ENCODE results near the gene RABEP2.
"Not testable (repeated sequence)": the region's sequence is repeated elsewhere in the genome, so short reads cannot be mapped to it uniquely, and the experiment has no call there.

Gene RABEP2

DNA sequence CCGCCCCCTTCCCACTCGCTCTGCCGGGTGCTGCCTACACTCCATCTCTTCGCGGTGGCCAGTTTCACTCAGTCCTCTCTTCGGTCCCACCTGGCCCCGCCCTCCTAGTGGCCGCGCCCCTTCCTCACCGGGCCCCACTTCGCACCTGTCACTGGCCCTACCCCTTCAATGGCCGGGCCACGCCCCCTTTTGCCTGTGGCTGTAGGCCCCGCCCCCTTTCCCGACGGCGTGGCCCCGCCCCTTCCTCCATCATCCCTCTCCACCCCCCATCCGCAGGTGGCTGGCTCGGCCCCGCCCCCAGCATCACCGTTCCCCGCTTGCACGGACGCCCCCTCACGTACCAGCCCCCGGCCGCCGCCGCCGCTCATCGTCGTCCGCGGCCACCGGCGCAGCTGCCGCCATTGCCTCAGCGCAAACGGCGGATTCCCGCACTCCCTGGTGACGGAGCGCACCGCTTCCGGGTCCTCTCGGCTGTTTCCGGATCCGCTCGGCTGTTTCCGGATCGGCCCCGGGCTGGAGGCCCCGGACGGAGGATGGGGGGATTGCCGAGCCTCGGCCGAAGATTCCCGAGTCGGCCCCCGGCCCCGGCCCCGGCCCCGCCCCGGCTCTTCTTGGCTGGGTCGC lies at the start of gene RABEP2:
Gene RABEP2 (minus strand): TSS at position 477 of the 624 bp plus-strand sequence. CDS start 75 bp downstream, at position 402.
- peak; percentile 96 for DNase-seq

GRCh38 chr16:28974437-28975157 lies 49.6 kb upstream of the RABEP2 start, which contains the start of gene SPNS1:
TSS of gene SPNS1 (plus strand) at chr16:28974778. CDS start at chr16:28975152, 374 bp downstream.
- peak; percentile 95 for DNase-seq

- peak; percentile 53 for DNase-seq
Measured at GRCh38 chr16:28974007-28974436, 49.0 kb upstream of the RABEP2 start.

DNA sequence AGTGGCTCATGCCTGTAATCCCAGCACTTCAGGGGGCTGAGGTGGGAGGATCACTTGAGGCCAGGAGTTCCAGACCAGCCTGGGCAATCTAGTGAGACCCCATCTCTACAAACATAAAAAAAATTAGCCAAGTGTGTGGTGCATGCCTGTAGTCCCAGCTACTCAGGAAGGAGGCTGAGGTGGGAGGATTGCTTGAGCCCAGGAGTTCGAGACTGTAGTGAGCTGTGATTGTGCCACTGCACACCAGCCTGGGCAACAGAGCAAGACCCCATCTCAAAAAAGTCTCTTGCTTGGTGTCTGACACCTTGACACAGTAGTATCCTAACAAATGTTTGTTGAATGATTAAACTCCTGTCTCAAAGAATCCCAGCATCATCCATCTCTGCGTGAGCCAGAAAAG lies 44.7 kb upstream of the RABEP2 start:
- DNase-seq, result not testable (repeated sequence)

DNA sequence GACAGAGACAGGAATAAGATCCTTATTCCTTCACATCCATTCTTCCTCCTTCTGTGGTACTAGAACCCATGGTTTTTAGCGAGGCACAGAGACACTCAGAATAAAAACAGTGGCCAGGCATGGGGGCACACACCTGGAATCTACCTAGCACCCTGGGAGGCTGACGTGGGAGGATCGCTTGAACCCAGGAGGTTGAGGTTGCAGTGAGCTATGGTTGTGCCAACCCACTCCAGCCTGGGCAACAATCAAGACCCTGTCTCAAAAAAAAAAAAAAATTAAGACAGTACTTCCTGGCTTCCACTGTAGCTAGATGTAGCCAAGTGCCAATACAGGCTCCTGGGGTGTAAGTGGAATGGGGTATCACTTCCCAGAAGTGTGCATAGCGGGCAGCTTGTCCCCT lies 42.1 kb upstream of the RABEP2 start:
- DNase-seq, result no peak

DNA sequence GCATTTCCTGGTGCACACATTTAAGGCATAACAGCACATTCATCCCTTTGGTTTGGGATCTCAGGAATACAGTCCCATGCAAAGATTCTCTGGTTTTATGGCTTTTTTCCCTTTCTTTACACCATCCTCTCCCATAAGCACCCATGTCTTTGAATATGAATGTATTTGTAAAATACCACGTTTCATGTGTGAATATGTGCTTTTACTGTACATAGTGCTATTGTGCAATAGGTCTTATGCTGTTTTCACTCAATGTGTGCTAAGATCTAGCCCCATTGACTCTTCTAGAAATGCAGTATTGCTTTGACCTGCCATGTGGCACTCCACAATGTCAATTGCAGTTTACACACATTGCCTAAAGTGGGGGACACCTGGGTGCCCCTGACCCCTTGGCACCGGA lies 39.5 kb upstream of the RABEP2 start:
- DNase-seq, result no peak

GRCh38 chr16:28964072-28964471 lies 39.0 kb upstream of the RABEP2 start:
- DNase-seq, result no peak

GRCh38 chr16:28958836-28959235 lies 33.8 kb upstream of the RABEP2 start:
- no peak for DNase-seq

GRCh38 chr16:28958216-28958615 lies 33.2 kb upstream of the RABEP2 start:
- DNase-seq, result no peak

GRCh38 chr16:28951410-28951943 lies 26.4 kb upstream of the RABEP2 start:
- DNase-seq, result no peak

DNA sequence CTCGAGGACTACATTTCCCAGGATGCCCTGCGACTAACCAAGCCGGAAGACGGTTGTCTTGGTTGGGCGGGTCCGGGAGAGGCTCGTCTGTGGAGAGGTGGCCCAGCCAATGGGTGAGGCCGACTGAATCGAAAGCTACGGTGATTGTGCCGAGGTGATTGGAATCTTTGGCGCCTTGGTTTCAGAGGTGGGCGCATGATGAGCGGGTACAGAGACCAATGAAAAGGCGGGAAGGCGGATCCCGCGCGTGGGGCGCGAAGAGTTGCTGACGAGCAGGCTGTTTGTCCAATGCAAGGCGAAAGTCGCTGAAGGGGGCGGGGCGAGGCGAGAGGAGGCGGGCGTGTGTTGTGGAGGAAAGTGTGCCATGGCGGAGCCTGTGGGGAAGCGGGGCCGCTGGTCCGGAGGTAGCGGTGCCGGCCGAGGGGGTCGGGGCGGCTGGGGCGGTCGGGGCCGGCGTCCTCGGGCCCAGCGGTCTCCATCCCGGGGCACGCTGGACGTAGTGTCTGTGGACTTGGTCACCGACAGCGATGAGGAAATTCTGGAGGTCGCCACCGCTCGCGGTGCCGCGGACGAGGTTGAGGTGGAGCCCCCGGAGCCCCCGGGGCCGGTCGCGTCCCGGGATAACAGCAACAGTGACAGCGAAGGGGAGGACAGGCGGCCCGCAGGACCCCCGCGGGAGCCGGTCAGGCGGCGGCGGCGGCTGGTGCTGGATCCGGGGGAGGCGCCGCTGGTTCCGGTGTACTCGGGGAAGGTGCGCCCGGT lies 25.8 kb upstream of the RABEP2 start, which contains the start of gene NFATC2IP:
Gene NFATC2IP (plus strand): TSS at position 290 of the 762 bp plus-strand sequence. CDS start 75 bp downstream, at position 365.
- peak; percentile 100 for DNase-seq

- DNase-seq, result no peak
Measured at GRCh38 chr16:28946681-28947080, 21.6 kb upstream of the RABEP2 start.

DNA sequence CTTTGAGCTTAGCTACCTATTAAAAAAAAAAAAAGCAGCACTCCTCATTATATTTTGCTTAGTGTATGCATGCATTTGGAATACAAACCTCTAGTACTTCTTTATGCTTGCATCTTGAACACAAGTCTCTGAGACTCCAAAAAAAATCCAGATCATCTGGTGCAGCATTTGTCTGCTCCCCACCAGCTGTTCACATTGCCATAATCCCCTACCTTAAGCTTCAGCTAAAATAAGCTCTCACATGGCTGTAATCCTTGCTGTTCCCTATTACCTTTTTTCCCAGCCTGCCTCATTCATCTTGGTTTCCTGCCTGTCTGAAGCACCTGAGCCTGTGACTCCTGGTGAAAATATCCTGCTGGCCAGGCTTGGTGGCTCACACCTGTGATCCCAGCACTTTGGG lies 18.2 kb upstream of the RABEP2 start:
- DNase-seq, result no peak

GRCh38 chr16:28939825-28940224 lies 14.8 kb upstream of the RABEP2 start:
- not testable (repeated sequence) for DNase-seq

DNA sequence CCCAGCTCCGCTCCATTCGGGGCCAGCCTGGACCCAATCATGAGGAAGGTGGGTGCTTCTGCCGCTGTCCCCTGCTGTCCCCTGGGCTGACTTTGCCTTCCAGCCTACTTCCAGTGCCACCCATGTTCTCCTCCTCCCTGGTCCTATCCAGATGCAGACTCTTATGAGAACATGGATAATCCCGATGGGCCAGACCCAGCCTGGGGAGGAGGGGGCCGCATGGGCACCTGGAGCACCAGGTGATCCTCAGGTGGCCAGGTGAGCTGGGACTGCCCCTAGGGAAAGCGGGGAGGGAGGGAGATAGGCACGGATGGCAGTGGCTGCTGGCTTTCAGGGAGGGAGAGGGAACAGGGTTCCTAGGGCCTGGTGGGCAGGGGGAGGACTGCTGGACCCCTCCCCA lies 13.7 kb upstream of the RABEP2 start:
- no peak for DNase-seq

DNA sequence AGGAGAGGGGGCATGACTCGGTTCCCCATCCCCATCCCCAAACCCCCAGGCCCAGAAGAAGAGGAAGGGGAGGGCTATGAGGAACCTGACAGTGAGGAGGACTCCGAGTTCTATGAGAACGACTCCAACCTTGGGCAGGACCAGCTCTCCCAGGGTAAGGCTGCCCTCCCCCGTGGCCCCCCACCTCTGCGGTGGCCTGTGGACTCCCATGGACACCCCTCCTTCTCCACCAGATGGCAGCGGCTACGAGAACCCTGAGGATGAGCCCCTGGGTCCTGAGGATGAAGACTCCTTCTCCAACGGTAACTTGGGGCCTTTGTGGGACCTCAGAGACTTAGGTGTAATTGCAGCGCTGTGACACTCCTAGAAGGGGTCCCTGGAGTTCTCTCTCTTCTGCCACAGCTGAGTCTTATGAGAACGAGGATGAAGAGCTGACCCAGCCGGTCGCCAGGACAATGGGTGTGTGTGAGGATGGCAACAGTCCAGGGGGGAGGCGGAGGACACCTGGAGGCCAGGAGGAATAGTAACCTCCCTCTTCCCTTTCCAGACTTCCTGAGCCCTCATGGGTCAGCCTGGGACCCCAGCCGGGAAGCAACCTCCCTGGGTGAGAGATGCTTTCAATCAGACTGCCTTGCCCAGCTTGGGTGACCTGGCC lies 12.3 kb upstream of the RABEP2 start:
- no peak for DNase-seq

DNA sequence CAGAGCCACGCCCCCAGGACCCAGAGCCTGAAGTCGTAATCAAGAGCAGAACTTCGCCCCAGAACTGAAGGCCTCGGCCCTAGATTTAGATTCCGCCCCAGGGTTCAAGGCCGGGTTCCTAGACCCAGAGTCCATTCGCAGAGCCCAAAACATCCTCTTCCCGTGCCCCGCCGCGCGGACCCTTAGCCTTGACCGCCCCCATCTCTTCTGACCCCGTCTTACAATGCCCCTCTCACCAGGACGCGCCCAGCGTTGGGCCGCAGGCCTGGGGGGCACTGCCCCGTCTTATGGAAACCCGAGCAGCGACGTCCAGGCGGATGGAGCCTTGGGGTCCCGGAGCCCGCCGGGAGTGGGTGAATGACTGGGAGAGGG lies 11.7 kb upstream of the RABEP2 start:
- DNase-seq, result no peak

DNA sequence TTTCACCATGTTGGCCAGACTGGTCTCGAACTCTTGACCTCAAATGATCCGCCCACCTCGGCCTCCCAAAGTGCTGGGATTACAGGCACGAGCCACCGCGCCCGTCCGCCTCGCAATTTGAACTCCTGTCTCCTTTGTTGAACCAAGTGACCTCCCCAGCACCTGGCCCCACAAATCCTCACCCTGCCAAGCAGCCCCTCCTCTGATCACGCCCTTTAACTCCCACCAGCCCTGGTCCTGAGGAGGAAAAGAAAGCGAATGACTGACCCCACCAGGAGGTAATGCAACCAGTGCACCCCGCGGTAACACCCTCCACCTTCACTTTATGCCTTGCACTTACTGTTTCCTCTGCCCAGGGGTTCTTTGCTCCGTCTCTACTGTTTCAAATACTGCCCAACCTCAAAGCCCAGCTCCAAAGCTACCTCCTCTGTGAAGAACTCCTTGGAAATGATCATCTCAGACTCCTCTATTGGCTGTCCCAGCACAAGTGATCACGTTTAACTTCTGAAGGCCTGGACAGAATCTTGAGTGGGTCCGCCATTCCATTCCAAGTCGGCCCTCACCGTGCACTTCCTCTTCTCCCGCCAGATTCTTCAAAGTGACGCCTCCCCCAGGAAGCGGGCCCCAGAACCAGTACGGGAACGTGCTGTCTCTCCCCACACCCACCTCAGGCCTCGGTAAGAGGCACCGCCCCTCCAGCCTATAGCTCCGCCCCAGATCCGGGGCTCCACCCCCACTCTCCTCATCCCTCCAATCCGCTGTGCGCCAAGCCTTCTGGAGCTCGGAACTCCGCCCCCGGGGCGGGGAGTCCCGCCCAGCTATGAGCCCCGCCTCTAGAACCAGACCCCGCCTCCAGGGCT lies 11.1 kb upstream of the RABEP2 start:
- DNase-seq, result peak; percentile 83

GRCh38 chr16:28935346-28935745 lies 10.3 kb upstream of the RABEP2 start:
- DNase-seq, result no peak

DNA sequence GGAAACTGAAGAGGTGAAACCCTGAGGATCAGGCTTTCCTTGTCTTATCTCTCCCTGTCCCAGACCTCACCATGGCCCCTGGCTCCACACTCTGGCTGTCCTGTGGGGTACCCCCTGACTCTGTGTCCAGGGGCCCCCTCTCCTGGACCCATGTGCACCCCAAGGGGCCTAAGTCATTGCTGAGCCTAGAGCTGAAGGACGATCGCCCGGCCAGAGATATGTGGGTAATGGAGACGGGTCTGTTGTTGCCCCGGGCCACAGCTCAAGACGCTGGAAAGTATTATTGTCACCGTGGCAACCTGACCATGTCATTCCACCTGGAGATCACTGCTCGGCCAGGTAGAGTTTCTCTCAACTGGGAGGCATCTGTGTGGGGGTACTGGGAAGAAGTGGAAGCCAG lies 8.1 kb upstream of the RABEP2 start:
- DNase-seq, result no peak

DNA sequence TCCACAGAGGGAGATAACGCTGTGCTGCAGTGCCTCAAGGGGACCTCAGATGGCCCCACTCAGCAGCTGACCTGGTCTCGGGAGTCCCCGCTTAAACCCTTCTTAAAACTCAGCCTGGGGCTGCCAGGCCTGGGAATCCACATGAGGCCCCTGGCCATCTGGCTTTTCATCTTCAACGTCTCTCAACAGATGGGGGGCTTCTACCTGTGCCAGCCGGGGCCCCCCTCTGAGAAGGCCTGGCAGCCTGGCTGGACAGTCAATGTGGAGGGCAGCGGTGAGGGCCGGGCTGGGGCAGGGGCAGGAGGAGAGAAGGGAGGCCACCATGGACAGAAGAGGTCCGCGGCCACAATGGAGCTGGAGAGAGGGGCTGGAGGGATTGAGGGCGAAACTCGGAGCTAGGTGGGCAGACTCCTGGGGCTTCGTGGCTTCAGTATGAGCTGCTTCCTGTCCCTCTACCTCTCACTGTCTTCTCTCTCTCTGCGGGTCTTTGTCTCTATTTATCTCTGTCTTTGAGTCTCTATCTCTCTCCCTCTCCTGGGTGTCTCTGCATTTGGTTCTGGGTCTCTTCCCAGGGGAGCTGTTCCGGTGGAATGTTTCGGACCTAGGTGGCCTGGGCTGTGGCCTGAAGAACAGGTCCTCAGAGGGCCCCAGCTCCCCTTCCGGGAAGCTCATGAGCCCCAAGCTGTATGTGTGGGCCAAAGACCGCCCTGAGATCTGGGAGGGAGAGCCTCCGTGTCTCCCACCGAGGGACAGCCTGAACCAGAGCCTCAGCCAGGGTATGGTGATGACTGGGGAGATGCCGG lies 7.5 kb upstream of the RABEP2 start:
- no peak for DNase-seq

Measured in stimulated activated CD4-positive, alpha-beta T cell treated with anti-CD3 and anti-CD28 coated beads, Interleukin-4, amount 100 ng/mL, for 24 hours (primary cell).